IMR-90 (cell line): ENCODE results near the gene TSSK3. TPM values are rescaled to one million over a fixed set of nuclear protein-coding genes. Genes with fewer than 3 reads are reported as not detected.

Experiments
- ATAC-seq: fragments of 200-7000 bp; cut with Tn5 transposase; 2 replicates; pipeline ENCODE4 v1.9.1; 2020; ENCODE audit warnings: low read depth, mild to moderate bottlenecking, moderate library complexity
- BruUV-seq: library from RNA; stranded (reverse); fragments of 400-500 nt; replicated peaks from 2 replicates; lab custom pipeline; 2021; lab: Mats Ljungman, UMichigan
- CTCF ChIA-PET: fragments of 300-600 bp; formaldehyde crosslinking; extraction: SDS; loops from one replicate; lab custom pipeline; 2021; ENCODE audit warnings: antibody characterized with exemption; lab: Yijun Ruan, JAX
- POLR2A ChIA-PET: fragments of 300-600 bp; sonication (Branson Sonifier 250); formaldehyde crosslinking; loops from one replicate; lab custom pipeline; 2022; ENCODE audit warnings: antibody characterized with exemption; ENCODE audit not compliant: unreplicated experiment; lab: Charles Lee
- DNase-seq: peaks from one replicate; pipeline ENCODE4 v3.0.0; 2013
- H2AFZ ChIP-seq: replicated peaks from 2 replicates; pipeline ENCODE3; 2013; ENCODE audit warnings: low read length, mild to moderate bottlenecking; ENCODE audit not compliant: poor library complexity
- H2AK5ac ChIP-seq: 2 replicates; pipeline ENCODE4 v1.6.1; 2013; ENCODE audit warnings: low read depth, low read length, inconsistent platforms
- H2AK9ac ChIP-seq: replicated peaks from 2 replicates; pipeline ENCODE3; 2013; ENCODE audit warnings: mild to moderate bottlenecking, low read depth, low read length, moderate library complexity; ENCODE audit not compliant: poor library complexity
- H2BK120ac ChIP-seq: 2 replicates; pipeline ENCODE4 v1.6.1; 2013; ENCODE audit warnings: low read depth, low read length, inconsistent platforms
- H2BK15ac ChIP-seq: 3 replicates; pipeline ENCODE4 v1.6.1; 2013; ENCODE audit warnings: low read depth, low read length, inconsistent platforms
- H2BK20ac ChIP-seq: 2 replicates; pipeline ENCODE4 v1.6.1; 2013; ENCODE audit warnings: low read depth, mild to moderate bottlenecking, inconsistent platforms, low read length, moderate library complexity
- H2BK5ac ChIP-seq: 2 replicates; pipeline ENCODE4 v1.6.1; 2013; ENCODE audit warnings: mild to moderate bottlenecking, low read depth, low read length, inconsistent platforms; ENCODE audit not compliant: poor library complexity, severe bottlenecking
- H3K14ac ChIP-seq: replicated peaks from 2 replicates; pipeline ENCODE4 v1.6.1; 2013; ENCODE audit warnings: low read depth, low read length, inconsistent platforms
- H3K18ac ChIP-seq: 2 replicates; pipeline ENCODE4 v1.6.1; 2013; ENCODE audit warnings: low read depth, low read length, control low read depth
- H3K23ac ChIP-seq: 2 replicates; pipeline ENCODE4 v1.6.1; 2013; ENCODE audit warnings: low read depth, low read length, inconsistent platforms
- H3K27ac ChIP-seq: 2 replicates; pipeline ENCODE4 v1.5.1; 2013; ENCODE audit warnings: mild to moderate bottlenecking, control low read depth, low read length; ENCODE audit not compliant: insufficient read depth
- H3K27me3 ChIP-seq: 2 replicates; pipeline ENCODE4 v1.6.1; 2013; ENCODE audit warnings: low read length; ENCODE audit not compliant: control insufficient read depth, insufficient read depth
- H3K36me3 ChIP-seq: 2 replicates; pipeline ENCODE4 v1.6.1; 2013; ENCODE audit warnings: low read length, mixed read lengths; ENCODE audit not compliant: control insufficient read depth, insufficient read depth
- H3K4ac ChIP-seq: 2 replicates; pipeline ENCODE4 v1.6.1; 2013; ENCODE audit warnings: low read depth, low read length, inconsistent platforms
- H3K4me1 ChIP-seq: 2 replicates; pipeline ENCODE4 v1.6.1; 2013; ENCODE audit warnings: low read length, mixed read lengths; ENCODE audit not compliant: control insufficient read depth, insufficient read depth
- H3K4me2 ChIP-seq: 2 replicates; pipeline ENCODE4 v1.6.1; 2013; ENCODE audit warnings: low read depth, mild to moderate bottlenecking, control low read depth, low read length, moderate library complexity
- H3K4me3 ChIP-seq: 2 replicates; pipeline ENCODE4 v1.5.1; 2013; ENCODE audit warnings: low read depth, mild to moderate bottlenecking, control low read depth, low read length, moderate library complexity; ENCODE audit not compliant: insufficient read depth
- H3K56ac ChIP-seq: 2 replicates; pipeline ENCODE4 v1.6.1; 2013; ENCODE audit warnings: low read length, inconsistent platforms; ENCODE audit not compliant: insufficient read depth; ENCODE audit errors: extremely low read depth
- H3K79me1 ChIP-seq, 2 experiments: 2 replicates each; pipeline ENCODE4 v1.6.1; 2013; ENCODE audit warnings: low read length in 2 of 2, inconsistent platforms in 1 of 2, low read depth in 1 of 2
- H3K9ac ChIP-seq: 2 replicates; pipeline ENCODE4 v1.6.1; 2013; ENCODE audit warnings: low read depth, low read length, control low read depth
- H3K9me1 ChIP-seq: 2 replicates; pipeline ENCODE4 v1.6.1; 2013; ENCODE audit warnings: low read length, inconsistent platforms; ENCODE audit not compliant: insufficient read depth
- H3K9me3 ChIP-seq: 2 replicates; pipeline ENCODE4 v1.6.1; 2013; ENCODE audit warnings: low read length; ENCODE audit not compliant: control insufficient read depth, insufficient read depth
- H4K20me1 ChIP-seq: 2 replicates; pipeline ENCODE4 v1.6.1; 2013; ENCODE audit warnings: low read length, inconsistent platforms; ENCODE audit not compliant: insufficient read depth
- H4K5ac ChIP-seq: 2 replicates; pipeline ENCODE4 v1.6.1; 2013; ENCODE audit warnings: mild to moderate bottlenecking, low read depth, low read length, control low read depth
- H4K8ac ChIP-seq, 2 experiments: 2 replicates each; pipeline ENCODE4 v1.6.1; 2013; ENCODE audit warnings: low read depth in 2 of 2, low read length in 2 of 2, control low read depth in 1 of 2, inconsistent platforms in 1 of 2
- H4K91ac ChIP-seq: 2 replicates; pipeline ENCODE4 v1.6.1; 2013; ENCODE audit warnings: low read depth, low read length, inconsistent platforms; ENCODE audit not compliant: insufficient read depth
- BHLHE40 ChIP-seq: fragments of 150-350 bp; IDR thresholded peaks from 2 replicates; pipeline ENCODE4 v1.6.1; 2016; ENCODE audit warnings: mild to moderate bottlenecking, low read depth, low read length
- CEBPB ChIP-seq: IDR thresholded peaks from 2 replicates; pipeline ENCODE4 v1.6.1; 2012; ENCODE audit warnings: low read depth, low read length, improper control_type of control experiment
- CHD1 ChIP-seq: IDR thresholded peaks from 2 replicates; pipeline ENCODE4 v1.6.1; 2012; ENCODE audit warnings: low read depth, low read length, improper control_type of control experiment
- CTCF ChIP-seq: conservative IDR thresholded peaks from 2 replicates; pipeline ENCODE4 v1.5.1; 2012; ENCODE audit warnings: mild to moderate bottlenecking, low read depth, low read length, improper control_type of control experiment
- ELK1 ChIP-seq: fragments of 150-350 bp; IDR thresholded peaks from 2 replicates; pipeline ENCODE4 v1.6.1; 2016; ENCODE audit warnings: low read depth, mild to moderate bottlenecking, low read length, moderate library complexity, borderline replicate concordance
- FOS ChIP-seq: fragments of 150-350 bp; IDR thresholded peaks from 2 replicates; pipeline ENCODE4 v1.6.1; 2016; ENCODE audit warnings: low read depth, low read length
- MAZ ChIP-seq: IDR thresholded peaks from 2 replicates; pipeline ENCODE4 v1.6.1; 2012; ENCODE audit warnings: low read depth, mild to moderate bottlenecking, low read length, improper control_type of control experiment, moderate library complexity, borderline replicate concordance
- NFE2L2 ChIP-seq: fragments of 150-350 bp; IDR thresholded peaks from 2 replicates; pipeline ENCODE4 v1.6.1; 2016; ENCODE audit warnings: low read depth, mild to moderate bottlenecking, low read length
- POLR2A ChIP-seq: IDR thresholded peaks from 2 replicates; pipeline ENCODE4 v1.6.1; 2012; ENCODE audit warnings: mild to moderate bottlenecking, low read depth, low read length
- RCOR1 ChIP-seq: IDR thresholded peaks from 2 replicates; pipeline ENCODE4 v1.6.1; 2012; ENCODE audit warnings: mild to moderate bottlenecking, low read length, improper control_type of control experiment; ENCODE audit not compliant: insufficient replicate concordance
- RFX5 ChIP-seq: IDR thresholded peaks from 2 replicates; pipeline ENCODE4 v1.8.0; 2012; ENCODE audit warnings: low read depth, mild to moderate bottlenecking, low read length, moderate library complexity
- SMC3 ChIP-seq: fragments of 150-350 bp; IDR thresholded peaks from 2 replicates; pipeline ENCODE4 v1.6.1; 2016; ENCODE audit warnings: low read depth, mild to moderate bottlenecking, antibody characterized with exemption, low read length, moderate library complexity
- WGBS, 2 experiments: methylation state at CpG; one replicate each; pipeline versions ENCODE4 v1.1.5 to v1.1.7; 2013; ENCODE audit warnings: missing lambda C conversion rate in 2 of 2; ENCODE audit not compliant: insufficient read length in 1 of 2; ENCODE audit errors: extremely low coverage in 2 of 2; 5-methylcytosine and 5-hydroxymethylcytosine counted together
- dilution Hi-C: fragments of 300-500 bp; cut with HindIII; formaldehyde crosslinking; loops from one replicate; pipeline ENCODE4 v1.14.3; 2018; ENCODE audit warnings: low sequenced_read_pairs; ENCODE audit not compliant: unreplicated experiment
- in situ Hi-C: fragments of 300-500 bp; cut with MboI; formaldehyde crosslinking; loops from 3 replicates; pipeline ENCODE4 v1.14.3; 2019; ENCODE audit warnings: low sequenced_read_pairs, inconsistent platforms, mixed read lengths
- intact Hi-C: fragments of 100-400 bp; cut with micrococcal nuclease; formaldehyde crosslinking; loops from 2 replicates; pipeline ENCODE4 v1.10.0; 2022
- polyA plus RNA-seq, 3 experiments: library from polyadenylated mRNA; depleted of rRNA; stranded (reverse); fragments of >200 nt; gene quantifications; 2 replicates each; pipeline ENCODE4 v1.2.3, GENCODE V29; 2012; ENCODE audit warnings: low replicate concordance in 1 of 3
- total RNA-seq: library from RNA; depleted of rRNA; stranded (reverse); fragments of >200 nt; gene quantifications from 2 replicates; pipeline ENCODE4 v1.2.3, GENCODE V29; 2012

The TSSK3 gene
- total and polyA plus RNA-seq, 2 of the 4 experiments (the other 2 are of a cell fraction), result 0.96 TPM; not detected in 1

GRCh38 chr1:32358435-32358834 lies 3.9 kb upstream of the TSSK3 start:
- H2AK9ac ChIP-seq, result no peak overlapping the region
- no peak overlapping the region for H4K91ac ChIP-seq
- H3K23ac ChIP-seq, result no peak overlapping the region
- CTCF ChIA-PET, result no interaction called here
- H3K18ac ChIP-seq, result no peak overlapping the region
- H3K4ac ChIP-seq, result no peak overlapping the region
- H3K27me3 ChIP-seq, result no peaks in the 10 kb centered on the region
- dilution Hi-C loops, result no loop called here
- no peak overlapping the region for H3K27ac ChIP-seq
- no peak overlapping the region for H2BK120ac ChIP-seq
- H3K9me3 ChIP-seq, result no peaks in the 10 kb centered on the region
- H3K56ac ChIP-seq, result no peak overlapping the region
- peaks cover 7% of the 10 kb centered on the region; the same call in 1 of the 2 replicates for H3K36me3 ChIP-seq
- no peaks in the 10 kb centered on the region; the same call in 1 of the 2 replicates for H4K20me1 ChIP-seq
- H3K4me3 ChIP-seq, result no peak overlapping the region
- H2BK20ac ChIP-seq, result no peak overlapping the region
- H4K8ac ChIP-seq, result no peak overlapping the region
- ATAC-seq (no peak), DNase-seq (no peak)
- no peak overlapping the region for H3K9ac ChIP-seq
- peaks cover 0 to 2% of the 10 kb centered on the region in 2 experiments; a peak in 2 of 4 replicates for H3K79me1 ChIP-seq
- H2AFZ ChIP-seq, result no peak overlapping the region
- H2AK5ac ChIP-seq, result no peak overlapping the region
- H2BK15ac ChIP-seq, result no peak overlapping the region
- peaks cover 10% of the 10 kb centered on the region for H3K9me1 ChIP-seq
- no CpG with 5 or more reads among the region's 3 CpGs for WGBS, 2 experiments
- TF ChIP-seq MAZ, result no peak
- TF ChIP-seq CEBPB, result no peak
- no peak for TF ChIP-seq POLR2A
- no peak for TF ChIP-seq SMC3
- no peak for TF ChIP-seq BHLHE40
- no peak for TF ChIP-seq FOS
- no peak for TF ChIP-seq ELK1
- TF ChIP-seq CHD1, result no peak
- TF ChIP-seq RFX5, result no peak
- no peak for TF ChIP-seq NFE2L2
- no peak for TF ChIP-seq CTCF
- TF ChIP-seq RCOR1, result no peak
- H2BK5ac ChIP-seq, result no peak overlapping the region
- POLR2A ChIA-PET, result no interaction called here
- no peak overlapping the region for H4K5ac ChIP-seq
- no peak overlapping the region for H3K14ac ChIP-seq
- peaks cover 6% of the 10 kb centered on the region for H3K4me1 ChIP-seq
- no peak overlapping the region for H3K4me2 ChIP-seq
- intact Hi-C loops, result no loop called here
- BruUV-seq, result no TSS peak
- in situ Hi-C loops, result no loop called here
